GM21723 (cell line): ENCODE measurements around the gene MAGEA3.
A peak's percentile ranks its signal among the peaks of the same experiment; 100 is the strongest.
"Not testable (repeated sequence)": the region's sequence is repeated elsewhere in the genome, so short reads cannot be mapped to it uniquely, and the experiment has no call there.

Experiments
- ATAC-seq: cut with Tn5 transposase; IDR thresholded peaks from one replicate; pipeline ENCODE4 v1.9.1; 2021; ENCODE audit warnings: mild to moderate bottlenecking, moderate library complexity; ENCODE audit not compliant: unreplicated experiment

The MAGEA3 gene

GRCh38 chrX:152697952-152698931 is at the start of gene MAGEA3:
MAGEA3 (plus strand) TSS chrX:152698794; CDS start chrX:152700833, 2,039 bp downstream.
- ATAC-seq, result not testable (repeated sequence)

GRCh38 chrX:152652060-152652459 is 46.5 kb upstream of the MAGEA3 start:
- no peak for ATAC-seq

- ATAC-seq, result no peak
Observed at GRCh38 chrX:152652467-152652866, 46.1 kb upstream of the MAGEA3 start.

- no peak for ATAC-seq
Observed at GRCh38 chrX:152656087-152656486, 42.5 kb upstream of the MAGEA3 start.

GRCh38 chrX:152656890-152657289 is 41.7 kb upstream of the MAGEA3 start:
- ATAC-seq, result no peak

GRCh38 chrX:152658302-152658701 is 40.3 kb upstream of the MAGEA3 start:
- ATAC-seq, result no peak

- ATAC-seq, result no peak
Observed at GRCh38 chrX:152663086-152663485, 35.5 kb upstream of the MAGEA3 start.

- ATAC-seq, result no peak
Observed at GRCh38 chrX:152674135-152674534, 24.5 kb upstream of the MAGEA3 start.

- not testable (repeated sequence) for ATAC-seq
Observed at GRCh38 chrX:152674652-152675051, 23.9 kb upstream of the MAGEA3 start.

- ATAC-seq, result peak; percentile 88
Observed at GRCh38 chrX:152681012-152681411, 17.6 kb upstream of the MAGEA3 start.

- ATAC-seq, result not testable (repeated sequence)
Observed at GRCh38 chrX:152700390-152700789, 1.8 kb downstream of the MAGEA3 start.

- not testable (repeated sequence) for ATAC-seq
Observed at GRCh38 chrX:152706500-152706899, 7.9 kb downstream of the MAGEA3 start.

- not testable (repeated sequence) for ATAC-seq
Observed at GRCh38 chrX:152709173-152709572, 10.6 kb downstream of the MAGEA3 start, which contains the start of gene CSAG2. CSAG2 (minus strand) TSS chrX:152709273; CDS start chrX:152709112, 161 bp downstream.

GRCh38 chrX:152713195-152713594 is 14.6 kb downstream of the MAGEA3 start:
- ATAC-seq, result not testable (repeated sequence)

GRCh38 chrX:152713815-152714787 is 15.5 kb downstream of the MAGEA3 start, which contains the start of gene MAGEA2B:
MAGEA2B (plus strand) TSS chrX:152714628; CDS start chrX:152717107, 2,479 bp downstream.
- ATAC-seq, result not testable (repeated sequence)

GRCh38 chrX:152725409-152725808 is 26.8 kb downstream of the MAGEA3 start:
- no peak for ATAC-seq

GRCh38 chrX:152733261-152733975 is 34.8 kb downstream of the MAGEA3 start, which contains the start of the genes CSAG1 and MAGEA12:
CSAG1 (minus strand) TSS chrX:152733721; CDS start chrX:152732460, 1,261 bp downstream.
MAGEA12 (plus strand) TSS chrX:152733757; CDS start chrX:152736162, 2,405 bp downstream.
- no peak for ATAC-seq

GRCh38 chrX:152734143-152734858 is 35.7 kb downstream of the MAGEA3 start:
- ATAC-seq, result not testable (repeated sequence)

- ATAC-seq, result no peak
Observed at GRCh38 chrX:152735101-152735500, 36.5 kb downstream of the MAGEA3 start.
